ENCODE results near the gene HTR2B. TPM values are rescaled to one million over a fixed set of nuclear protein-coding genes. Genes with fewer than 3 reads are reported as not detected.

HTR2B gene
- total RNA-seq, 2 donors from 2014 or later: not detected

GRCh38 chr2:231127936-231128335 lies 3.1 kb upstream of the HTR2B start:
- H3K27me3 Mint-ChIP-seq (ENCODE audit: insufficient read depth): no peaks in the 10 kb centered on the region
- no peak for DNase-seq
- Histone ChIP-seq H3K9ac (ENCODE audit: extremely low read depth, low read length, poor library complexity, severe bottlenecking) (no peak overlapping the region), H3K9me3 (ENCODE audit: control insufficient read depth, low read length) (no peaks in the 10 kb centered on the region), H3K36me3 (ENCODE audit: control insufficient read depth, insufficient read depth, low read length) (peaks cover 14% of the 10 kb centered on the region), H3K27me3 (ENCODE audit: control insufficient read depth, insufficient read depth, low read length, poor library complexity, severe bottlenecking) (no peaks in the 10 kb centered on the region), H3K27ac (ENCODE audit: low read depth, low read length) (no peak overlapping the region), H3K4me1 (ENCODE audit: control insufficient read depth, insufficient read depth, low read length) (peaks cover 7% of the 10 kb centered on the region), H3K4me3 (ENCODE audit: low read length) (no peak overlapping the region)
- no peaks in the 10 kb centered on the region for H3K9me3 Mint-ChIP-seq
- peaks cover 3% of the 10 kb centered on the region for H3K36me3 Mint-ChIP-seq (ENCODE audit: low read depth)
- H3K4me1 Mint-ChIP-seq: peaks cover 22% of the 10 kb centered on the region
- no peak overlapping the region for H3K4me3 Mint-ChIP-seq
- no peak overlapping the region for H3K27ac Mint-ChIP-seq
- TF ChIP-seq CTCF (conservative IDR thresholded peaks at IDR 0.05): no peak
- WGBS, 2 experiments (ENCODE audit: insufficient coverage in 1 of 2, insufficient read length in 1 of 2): 83% methylated on average over 1 of the region's 1 CpG; no CpG with 5 or more reads in 1 of the 2 experiments

- H3K27me3 ChIP-seq (ENCODE audit: control insufficient read depth, insufficient read depth, low read length, poor library complexity, severe bottlenecking): no peaks in the 10 kb centered on the region
- 95 to 96% methylated on average over 7 to 9 of the region's 9 CpGs for WGBS, 2 experiments (ENCODE audit: insufficient coverage in 1 of 2, insufficient read length in 1 of 2)
- peaks cover 3% of the 10 kb centered on the region for H3K36me3 Mint-ChIP-seq (ENCODE audit: low read depth)
- H3K9me3 ChIP-seq (ENCODE audit: control insufficient read depth, low read length): no peaks in the 10 kb centered on the region
- no peak overlapping the region for H3K4me3 Mint-ChIP-seq
- H3K27ac ChIP-seq (ENCODE audit: low read depth, low read length): no peak overlapping the region
- H3K27ac Mint-ChIP-seq: no peak overlapping the region
- peaks cover 14% of the 10 kb centered on the region for H3K36me3 ChIP-seq (ENCODE audit: control insufficient read depth, insufficient read depth, low read length)
- H3K27me3 Mint-ChIP-seq (ENCODE audit: insufficient read depth): no peaks in the 10 kb centered on the region
- TF ChIP-seq CTCF (conservative IDR thresholded peaks at IDR 0.05): no peak
- H3K4me3 ChIP-seq (ENCODE audit: low read length): no peak overlapping the region
- H3K4me1 ChIP-seq (ENCODE audit: control insufficient read depth, insufficient read depth, low read length): peaks cover 7% of the 10 kb centered on the region
- no peak for DNase-seq
- H3K4me1 Mint-ChIP-seq: peaks cover 22% of the 10 kb centered on the region
- no peaks in the 10 kb centered on the region for H3K9me3 Mint-ChIP-seq
- no peak overlapping the region for H3K9ac ChIP-seq (ENCODE audit: extremely low read depth, low read length, poor library complexity, severe bottlenecking)
Measured at GRCh38 chr2:231127480-231127879, 2.6 kb upstream of the HTR2B start.

GRCh38 chr2:231126123-231126522 lies 1.3 kb upstream of the HTR2B start:
- no peaks in the 10 kb centered on the region for H3K27me3 Mint-ChIP-seq (ENCODE audit: insufficient read depth)
- TF ChIP-seq CTCF (conservative IDR thresholded peaks at IDR 0.05): no peak
- Histone ChIP-seq H3K9ac (ENCODE audit: extremely low read depth, low read length, poor library complexity, severe bottlenecking) (no peak overlapping the region), H3K27me3 (ENCODE audit: control insufficient read depth, insufficient read depth, low read length, poor library complexity, severe bottlenecking) (no peaks in the 10 kb centered on the region), H3K9me3 (ENCODE audit: control insufficient read depth, low read length) (no peaks in the 10 kb centered on the region), H3K27ac (ENCODE audit: low read depth, low read length) (no peak overlapping the region), H3K4me1 (ENCODE audit: control insufficient read depth, insufficient read depth, low read length) (peaks cover 7% of the 10 kb centered on the region), H3K4me3 (ENCODE audit: low read length) (no peak overlapping the region), H3K36me3 (ENCODE audit: control insufficient read depth, insufficient read depth, low read length) (peaks cover 14% of the 10 kb centered on the region)
- no peaks in the 10 kb centered on the region for H3K9me3 Mint-ChIP-seq
- H3K27ac Mint-ChIP-seq: no peak overlapping the region
- WGBS, 2 experiments (ENCODE audit: insufficient coverage in 1 of 2, insufficient read length in 1 of 2): 95 to 96% methylated on average over 4 to 7 of the region's 7 CpGs
- peaks cover 3% of the 10 kb centered on the region for H3K36me3 Mint-ChIP-seq (ENCODE audit: low read depth)
- H3K4me1 Mint-ChIP-seq: peaks cover 22% of the 10 kb centered on the region
- DNase-seq: no peak
- no peak overlapping the region for H3K4me3 Mint-ChIP-seq
